RWPE2 (cell line): ENCODE measurements around the gene MLXIPL.

ENCODE experiments used
- ATAC-seq: fragments of 200-7000 bp; cut with Tn5 transposase; 3 replicates; pipeline ENCODE4 v1.9.1; 2021; ENCODE audit warnings: low read depth
- DNase-seq: peaks from one replicate; pipeline ENCODE4 v3.0.0-alpha.2; 2020; ENCODE audit warnings: low spot score
- H3K27ac ChIP-seq: fragments of 450-650 bp; 2 replicates; pipeline ENCODE4 v1.5.1; 2017; ENCODE audit warnings: mild to moderate bottlenecking; ENCODE audit not compliant: poor library complexity, severe bottlenecking
- H3K27me3 ChIP-seq: fragments of 250-450 bp; sonication (Bioruptor Pico); 2 replicates; pipeline ENCODE4 v1.5.1; 2021; ENCODE audit warnings: mild to moderate bottlenecking, moderate library complexity; ENCODE audit not compliant: insufficient read depth, poor library complexity, severe bottlenecking
- H3K36me3 ChIP-seq: fragments of 250-450 bp; sonication (Bioruptor Pico); 2 replicates; pipeline ENCODE4 v1.5.1; 2020; ENCODE audit warnings: low read depth, mild to moderate bottlenecking, moderate library complexity
- H3K4me1 ChIP-seq: fragments of 250-450 bp; sonication (Bioruptor Pico); 2 replicates; pipeline ENCODE4 v1.5.1; 2021; ENCODE audit warnings: mild to moderate bottlenecking, moderate library complexity; ENCODE audit not compliant: insufficient read depth, poor library complexity, severe bottlenecking
- H3K4me3 ChIP-seq: fragments of 250-450 bp; sonication (Bioruptor Pico); 2 replicates; pipeline ENCODE4 v1.5.1; 2021; ENCODE audit warnings: mild to moderate bottlenecking, moderate library complexity; ENCODE audit not compliant: severe bottlenecking
- H3K9me3 ChIP-seq: fragments of 250-450 bp; sonication (Bioruptor Pico); 2 replicates; pipeline ENCODE4 v1.5.1; 2021; ENCODE audit warnings: mild to moderate bottlenecking, moderate library complexity; ENCODE audit not compliant: severe bottlenecking
- TF ChIP-seq, protein P1 (sequence below): fragments of 450-650 bp; IDR thresholded peaks from one replicate; pipeline ENCODE4 v1.5.1; 2017; ENCODE audit warnings: mild to moderate bottlenecking, moderate library complexity; ENCODE audit not compliant: poor library complexity, severe bottlenecking

Gene MLXIPL

DNA sequence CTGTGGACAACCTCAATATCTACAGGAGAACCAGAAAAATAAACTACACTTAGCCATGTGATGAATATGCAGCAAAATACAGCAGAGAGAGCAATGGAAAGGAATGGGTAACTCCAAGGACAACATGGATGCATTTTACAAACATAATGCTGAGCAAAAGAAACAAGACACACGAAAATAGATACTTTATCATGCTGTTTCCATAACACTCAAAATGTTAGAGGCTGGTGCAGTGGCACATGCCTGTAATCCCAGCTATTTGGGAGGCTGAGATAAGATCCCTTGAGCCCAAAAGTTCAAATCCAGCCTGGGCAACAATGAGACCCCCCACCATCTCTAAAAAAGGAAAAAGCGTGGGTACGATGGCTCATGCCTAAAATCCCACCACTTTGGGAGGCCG is 75.1 kb downstream of the MLXIPL start:
- Histone ChIP-seq H3K36me3 (peaks cover 64% of the 10 kb centered on the region), H3K27ac (no peak overlapping the region), H3K4me1 (no peaks in the 10 kb centered on the region), H3K27me3 (no peaks in the 10 kb centered on the region), H3K9me3 (no peaks in the 10 kb centered on the region), H3K4me3 (no peak overlapping the region)
- ATAC-seq (no peak), DNase-seq (no peak)
- TF ChIP-seq, protein P1, sequence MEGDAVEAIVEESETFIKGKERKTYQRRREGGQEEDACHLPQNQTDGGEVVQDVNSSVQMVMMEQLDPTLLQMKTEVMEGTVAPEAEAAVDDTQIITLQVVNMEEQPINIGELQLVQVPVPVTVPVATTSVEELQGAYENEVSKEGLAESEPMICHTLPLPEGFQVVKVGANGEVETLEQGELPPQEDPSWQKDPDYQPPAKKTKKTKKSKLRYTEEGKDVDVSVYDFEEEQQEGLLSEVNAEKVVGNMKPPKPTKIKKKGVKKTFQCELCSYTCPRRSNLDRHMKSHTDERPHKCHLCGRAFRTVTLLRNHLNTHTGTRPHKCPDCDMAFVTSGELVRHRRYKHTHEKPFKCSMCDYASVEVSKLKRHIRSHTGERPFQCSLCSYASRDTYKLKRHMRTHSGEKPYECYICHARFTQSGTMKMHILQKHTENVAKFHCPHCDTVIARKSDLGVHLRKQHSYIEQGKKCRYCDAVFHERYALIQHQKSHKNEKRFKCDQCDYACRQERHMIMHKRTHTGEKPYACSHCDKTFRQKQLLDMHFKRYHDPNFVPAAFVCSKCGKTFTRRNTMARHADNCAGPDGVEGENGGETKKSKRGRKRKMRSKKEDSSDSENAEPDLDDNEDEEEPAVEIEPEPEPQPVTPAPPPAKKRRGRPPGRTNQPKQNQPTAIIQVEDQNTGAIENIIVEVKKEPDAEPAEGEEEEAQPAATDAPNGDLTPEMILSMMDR, result no peak

DNA sequence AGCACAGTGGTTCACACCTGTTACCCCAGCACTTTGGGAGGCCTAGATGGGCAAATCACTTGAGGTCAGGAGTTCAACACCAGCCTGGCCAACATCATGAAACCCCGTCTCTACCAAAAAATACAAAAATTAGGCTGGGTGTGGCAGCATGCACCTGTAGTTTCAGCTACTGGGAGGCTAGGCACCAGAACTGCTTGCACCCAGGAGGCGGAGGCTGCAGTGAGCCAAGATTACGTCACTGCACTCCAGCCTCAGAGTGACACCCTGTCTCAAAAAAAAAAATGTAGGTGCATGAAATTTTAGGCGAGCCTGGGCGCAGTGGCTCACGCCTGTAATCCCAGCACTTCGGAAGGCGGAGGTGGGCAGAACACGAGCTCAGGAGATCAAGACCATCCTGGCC is 76.5 kb downstream of the MLXIPL start:
- TF ChIP-seq, protein P1, result no peak
- Histone ChIP-seq H3K4me3 (no peak overlapping the region), H3K4me1 (no peaks in the 10 kb centered on the region), H3K27ac (no peak overlapping the region), H3K36me3 (peaks cover 65% of the 10 kb centered on the region), H3K27me3 (no peaks in the 10 kb centered on the region), H3K9me3 (no peaks in the 10 kb centered on the region)
- DNase-seq (no peak), ATAC-seq (no peak)

DNA sequence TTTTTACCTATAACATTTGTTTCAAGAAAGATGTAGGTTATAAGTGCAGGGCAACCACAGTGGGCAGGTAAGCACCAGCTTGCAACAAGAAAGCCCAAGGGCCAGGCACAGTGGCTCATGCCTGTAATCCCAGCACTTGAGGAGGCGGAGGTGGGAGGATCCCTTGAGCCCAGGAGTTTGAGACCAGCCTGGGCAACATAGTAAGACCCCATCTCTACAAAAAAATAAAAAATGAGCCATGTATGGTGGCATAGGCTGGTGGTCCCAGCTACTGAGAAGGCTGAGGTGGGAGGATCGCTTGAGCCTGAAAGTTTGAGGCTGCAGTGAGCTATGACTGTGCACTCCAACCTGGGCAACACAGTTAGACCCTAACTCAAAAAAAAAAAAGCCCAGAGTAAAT is 79.6 kb downstream of the MLXIPL start:
- TF ChIP-seq, protein P1, result no peak
- Histone ChIP-seq H3K4me1 (no peaks in the 10 kb centered on the region), H3K27me3 (no peaks in the 10 kb centered on the region), H3K36me3 (peaks cover 59% of the 10 kb centered on the region), H3K27ac (no peak overlapping the region), H3K4me3 (no peak overlapping the region), H3K9me3 (no peaks in the 10 kb centered on the region)
- ATAC-seq, result no peak
- DNase-seq, result no peak
